ENCODE data around the gene SUPT6H.
"Not testable (repeated sequence)": the region's sequence is repeated elsewhere in the genome, so short reads cannot be mapped to it uniquely, and the experiment has no call there.

SUPT6H gene

GRCh38 chr17:28648698-28649097 is 13.3 kb upstream of the SUPT6H start:
- no peak for DNase-seq (ENCODE audit: low read depth)

- no peak for DNase-seq (ENCODE audit: low read depth)
Observed at GRCh38 chr17:28655160-28655559, 6.8 kb upstream of the SUPT6H start.

- no peak for DNase-seq (ENCODE audit: low read depth)
Observed at GRCh38 chr17:28657756-28658155, 4.2 kb upstream of the SUPT6H start.

GRCh38 chr17:28658342-28658741 is 3.7 kb upstream of the SUPT6H start:
- DNase-seq (ENCODE audit: low read depth) = not testable (repeated sequence)

GRCh38 chr17:28658766-28659496 is 3.1 kb upstream of the SUPT6H start:
- DNase-seq (ENCODE audit: low read depth) = not testable (repeated sequence)

GRCh38 chr17:28659497-28659881 is 2.5 kb upstream of the SUPT6H start:
- not testable (repeated sequence) for DNase-seq (ENCODE audit: low read depth)

- DNase-seq (ENCODE audit: low read depth) = no peak
Observed at GRCh38 chr17:28662527-28662829, 473 bp downstream of the SUPT6H start.

GRCh38 chr17:28663723-28664122 is 1.7 kb downstream of the SUPT6H start:
- no peak for DNase-seq (ENCODE audit: low read depth)

GRCh38 chr17:28665994-28666393 is 4.0 kb downstream of the SUPT6H start:
- no peak for DNase-seq (ENCODE audit: low read depth)

GRCh38 chr17:28667870-28668269 is 5.9 kb downstream of the SUPT6H start:
- no peak for DNase-seq (ENCODE audit: low read depth)

- no peak for DNase-seq (ENCODE audit: low read depth)
Observed at GRCh38 chr17:28669918-28670317, 7.9 kb downstream of the SUPT6H start.

- no peak for DNase-seq (ENCODE audit: low read depth)
Observed at GRCh38 chr17:28675490-28675889, 13.5 kb downstream of the SUPT6H start.

- DNase-seq (ENCODE audit: low read depth) = no peak
Observed at GRCh38 chr17:28675980-28676379, 14.0 kb downstream of the SUPT6H start.

GRCh38 chr17:28682655-28683054 is 20.6 kb downstream of the SUPT6H start:
- no peak for DNase-seq (ENCODE audit: low read depth)

GRCh38 chr17:28684963-28685362 is 23.0 kb downstream of the SUPT6H start:
- DNase-seq (ENCODE audit: low read depth) = no peak

GRCh38 chr17:28685366-28685765 is 23.4 kb downstream of the SUPT6H start:
- no peak for DNase-seq (ENCODE audit: low read depth)

GRCh38 chr17:28686296-28686695 is 24.3 kb downstream of the SUPT6H start:
- DNase-seq (ENCODE audit: low read depth) = no peak

GRCh38 chr17:28688481-28688880 is 26.5 kb downstream of the SUPT6H start:
- no peak for DNase-seq (ENCODE audit: low read depth)

GRCh38 chr17:28689011-28689410 is 27.0 kb downstream of the SUPT6H start:
- no peak for DNase-seq (ENCODE audit: low read depth)

GRCh38 chr17:28693869-28694268 is 31.9 kb downstream of the SUPT6H start:
- DNase-seq (ENCODE audit: low read depth) = no peak

- DNase-seq (ENCODE audit: low read depth) = no peak
Observed at GRCh38 chr17:28698253-28698941, 36.4 kb downstream of the SUPT6H start.

GRCh38 chr17:28700278-28700677 is 38.3 kb downstream of the SUPT6H start:
- DNase-seq (ENCODE audit: low read depth) = no peak

GRCh38 chr17:28700830-28701492 is 39.0 kb downstream of the SUPT6H start:
- no peak for DNase-seq (ENCODE audit: low read depth)

Measured in activated T-cell treated with anti-CD3 and anti-CD28 coated beads for 1 hour (primary cell).